A549 treated with Hydrocortisone at 1 μM for 4 hours (cell line): ENCODE measurements around the gene SND1. TPM values are rescaled to one million over a fixed set of nuclear protein-coding genes. Genes with fewer than 3 reads are reported as not detected.

ENCODE experiments used
- total RNA-seq: library from RNA; stranded (reverse); fragments of 200-300 nt; extraction: Qiagen RNA extraction; gene quantifications from 5 replicates; pipeline ENCODE4 v1.2.3, GENCODE V29; 2022

SND1 gene
- 97.7 to 121 TPM (median 102 TPM) in 5 replicates for total RNA-seq

GRCh38 chr7:127651556-127652332 lies at the start of gene SND1:
Gene SND1, plus strand, starts transcription at chr7:127652194. Its CDS starts 180 bp downstream, at chr7:127652374.

GRCh38 chr7:127618042-127618441 lies 34.0 kb upstream of the SND1 start, which contains the start of gene PAX4:
Gene PAX4, minus strand, starts transcription at chr7:127618142. Its CDS starts 2,214 bp downstream, at chr7:127615928.

GRCh38 chr7:128030654-128031611 lies 378.9 kb downstream of the SND1 start, which contains the start of gene LRRC4:
Gene LRRC4, minus strand, starts transcription at chr7:128031437. Its CDS starts 797 bp downstream, at chr7:128030640.

Other genes with a start within 250 kb of the SND1 start
- 13.8 to 16.8 TPM (median 14.3 TPM) in 5 replicates for gene GCC1, start 66.6 kb upstream of the SND1 start, total RNA-seq
- 149 to 181 TPM (median 164 TPM) in 5 replicates for gene ARF5, start 63.8 kb upstream of the SND1 start, total RNA-seq
- 0.08 to 0.46 TPM (median 0.22 TPM) in 5 replicates for gene FSCN3, start 58.5 kb upstream of the SND1 start, total RNA-seq
- not detected in 5 replicates for gene PAX4, start 34.1 kb upstream of the SND1 start, total RNA-seq